DMS53 (cell line): ENCODE results near the gene C22orf39.
"Not testable (repeated sequence)": the region's sequence is repeated elsewhere in the genome, so short reads cannot be mapped to it uniquely, and the experiment has no call there.

ENCODE experiments used
- DNase-seq: peaks from one replicate; lab custom pipeline; 2025; lab: John Stamatoyannopoulos, UW

C22orf39 gene

DNA sequence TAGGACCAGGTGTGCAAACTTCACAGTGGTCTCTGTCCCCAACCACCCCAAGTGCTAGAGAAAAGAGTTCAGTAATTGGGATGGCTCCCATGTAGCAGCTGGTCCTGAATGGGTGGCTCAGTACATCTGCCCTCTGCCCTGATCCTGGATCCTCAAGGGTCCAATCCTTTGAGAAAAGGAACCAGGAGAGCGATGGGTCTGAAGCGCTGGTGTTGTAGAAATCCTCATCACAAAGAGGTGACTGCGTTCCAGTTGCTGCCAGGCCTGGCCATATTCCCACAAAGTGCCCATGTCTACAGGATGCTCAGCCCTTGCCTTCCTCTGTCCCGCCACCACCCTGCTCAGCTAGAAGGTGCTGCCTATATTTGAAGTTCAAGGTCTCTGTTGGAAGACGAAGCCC, 6.2 kb upstream of the C22orf39 start:
- DNase-seq: no peak

DNA sequence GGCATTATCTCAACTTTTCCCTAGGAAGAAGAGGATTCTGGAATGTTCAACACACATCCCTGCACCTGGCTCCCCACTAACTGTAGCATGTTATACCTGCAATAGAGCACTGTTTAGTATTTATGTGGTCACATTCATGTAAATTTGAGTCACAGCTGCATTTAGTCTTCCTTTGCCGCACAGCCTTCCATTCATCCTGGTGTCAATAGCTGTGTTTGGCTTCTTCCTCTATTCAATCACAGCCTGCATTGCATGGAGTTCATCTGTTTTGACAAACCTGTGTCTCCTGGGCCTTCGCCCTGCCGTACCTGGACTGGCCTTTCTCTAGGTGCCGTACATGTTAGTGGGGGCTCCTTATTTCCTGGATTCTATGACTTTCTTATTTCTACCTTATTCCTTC, 4.1 kb upstream of the C22orf39 start:
- no peak for DNase-seq

DNA sequence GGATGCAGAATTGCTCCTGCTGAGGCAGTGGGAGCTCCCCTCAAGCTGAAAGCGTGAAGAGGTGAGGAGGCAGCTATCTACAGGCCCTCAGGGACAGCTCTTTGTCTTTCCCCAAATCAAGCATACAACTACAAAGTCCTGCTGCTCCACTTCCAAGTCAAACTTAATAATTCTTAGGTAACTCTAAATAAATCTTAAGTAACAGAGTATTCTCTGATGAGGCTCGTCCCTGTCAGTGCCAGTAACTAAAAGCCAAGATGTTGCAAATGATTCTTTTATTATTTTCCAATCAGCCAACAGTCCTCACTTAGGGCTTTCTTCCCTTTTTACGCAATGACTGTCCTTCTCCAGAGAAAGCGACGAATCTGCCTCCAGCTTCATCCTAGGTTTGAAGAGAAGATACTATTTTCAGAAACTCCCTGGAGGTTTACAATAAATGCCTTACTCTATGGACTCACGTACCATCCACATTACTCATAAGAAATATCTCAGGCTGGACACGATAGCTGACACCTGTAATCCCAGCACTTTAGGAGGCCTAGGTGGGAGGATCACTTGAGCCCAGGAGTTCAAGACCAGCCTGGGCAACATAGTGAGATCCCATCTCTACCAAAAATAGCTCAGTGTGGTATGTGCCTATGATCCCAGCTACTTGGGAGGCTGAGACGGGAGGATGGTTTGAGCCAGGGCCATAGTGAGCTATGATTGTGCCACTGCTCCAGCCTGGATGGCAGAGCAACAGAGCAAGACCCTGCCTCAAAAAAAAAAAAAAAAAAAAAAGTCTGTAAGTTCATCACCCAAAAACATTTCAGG, 3.1 kb upstream of the C22orf39 start:
- DNase-seq: no peak

DNA sequence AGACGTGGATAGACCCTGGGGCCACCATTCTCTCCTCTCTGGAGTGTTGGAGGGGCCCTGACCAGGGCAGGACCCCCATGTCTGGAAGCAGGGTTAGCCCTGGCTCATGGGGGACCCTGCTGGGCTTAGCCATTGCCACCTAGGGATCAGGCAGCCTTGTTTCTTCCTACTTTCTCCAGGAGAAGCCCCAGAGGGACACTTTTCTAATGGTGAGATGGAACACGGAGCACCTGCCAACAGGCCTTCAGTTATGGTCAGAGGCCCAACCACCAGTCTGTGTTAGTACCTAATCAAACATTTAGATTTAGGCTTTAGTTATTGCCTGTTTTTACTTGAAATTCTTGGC, 1.9 kb upstream of the C22orf39 start:
- no peak for DNase-seq

DNA sequence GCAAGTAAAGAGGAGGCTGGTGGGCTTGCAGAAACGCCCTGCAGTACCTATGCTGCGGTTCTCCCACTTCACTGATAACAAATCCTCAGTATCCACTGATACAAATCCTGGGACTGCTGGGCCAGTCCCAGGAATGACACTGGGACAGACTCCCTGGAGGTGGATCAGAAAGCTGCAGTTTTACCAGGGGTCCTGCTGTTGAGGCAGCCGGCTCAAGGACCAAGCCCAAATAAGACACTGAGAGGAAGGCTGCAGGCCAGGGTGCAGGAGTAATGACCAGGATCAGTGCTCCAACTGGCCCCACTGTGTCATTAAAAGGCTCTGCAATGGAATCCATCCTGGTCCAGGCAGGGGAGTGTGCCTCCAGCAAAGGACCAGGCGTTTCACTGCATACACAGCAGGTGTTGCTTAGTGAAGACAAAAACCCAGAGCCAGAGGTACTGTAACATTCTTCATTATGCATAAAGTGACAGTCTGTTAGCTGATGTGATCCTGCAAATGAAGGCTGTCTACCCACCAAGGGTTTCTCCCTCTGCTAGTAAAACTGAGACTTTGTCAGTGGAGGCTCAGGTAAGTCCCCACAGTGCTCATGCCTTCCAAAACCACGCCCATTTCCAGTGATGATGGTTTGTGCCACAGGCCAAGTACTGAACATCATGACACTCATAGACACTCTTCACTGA, 1.4 kb upstream of the C22orf39 start:
- peak; percentile 10 for DNase-seq

DNA sequence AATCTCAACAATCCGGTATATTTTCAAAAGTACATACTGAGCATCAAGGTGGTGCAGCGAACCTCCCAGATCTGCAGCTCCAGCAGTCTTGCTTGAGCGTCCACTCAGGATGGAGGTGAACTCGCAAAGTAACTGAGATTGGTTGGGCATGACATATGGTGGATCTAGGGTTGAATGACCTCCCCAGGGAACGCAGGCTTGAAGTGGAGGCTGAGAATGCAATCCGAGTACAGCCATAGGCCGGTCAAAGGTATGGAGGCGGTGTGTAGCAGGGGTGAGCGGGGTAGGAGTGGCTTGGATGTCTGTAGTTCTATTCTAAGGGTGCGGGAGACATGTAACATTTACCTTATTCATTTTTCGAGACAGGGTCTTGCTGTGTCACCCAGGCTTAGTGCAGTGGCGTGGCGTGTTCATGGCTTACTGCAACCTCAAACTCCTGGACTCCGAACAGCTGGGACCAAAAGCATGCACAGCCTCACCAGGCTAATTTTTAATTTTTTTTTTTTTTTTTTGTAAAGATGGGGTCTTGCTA, 631 bp upstream of the C22orf39 start:
- DNase-seq: peak; percentile 79

DNA sequence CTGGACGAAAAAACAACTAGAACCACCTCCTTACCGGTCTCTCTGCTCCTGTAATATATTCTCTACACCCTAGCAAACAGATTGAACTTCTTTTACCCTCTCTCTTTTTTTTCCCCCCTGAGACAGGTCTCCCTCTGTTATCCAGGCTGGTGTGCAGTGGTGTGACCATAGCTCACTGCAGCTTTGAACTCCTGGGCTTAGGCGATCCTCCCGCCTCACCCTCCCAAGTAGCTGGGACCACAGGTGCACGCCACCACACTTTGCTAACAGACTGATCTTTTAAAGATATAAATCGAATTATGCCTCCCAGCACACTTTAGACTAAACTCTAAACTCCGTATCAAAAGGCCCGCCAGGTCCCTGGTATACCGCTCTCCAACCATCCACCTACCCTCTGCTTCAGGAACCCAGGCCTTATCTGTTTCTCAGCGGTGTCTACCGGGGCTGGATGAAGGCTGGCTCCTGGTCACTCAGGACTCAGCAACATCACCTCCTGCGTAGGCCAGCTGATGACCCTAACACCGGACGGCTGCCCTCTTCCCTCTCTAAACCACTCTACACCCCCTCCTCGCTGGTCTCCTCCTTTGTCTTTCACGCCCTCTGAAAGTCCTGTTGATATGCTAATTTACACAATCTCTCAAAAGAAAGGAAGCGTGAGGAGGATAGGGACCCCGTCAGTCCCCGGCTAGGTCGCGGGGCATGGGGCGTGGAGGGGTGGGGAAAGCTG, 745 bp downstream of the C22orf39 start:
- no peak for DNase-seq

DNA sequence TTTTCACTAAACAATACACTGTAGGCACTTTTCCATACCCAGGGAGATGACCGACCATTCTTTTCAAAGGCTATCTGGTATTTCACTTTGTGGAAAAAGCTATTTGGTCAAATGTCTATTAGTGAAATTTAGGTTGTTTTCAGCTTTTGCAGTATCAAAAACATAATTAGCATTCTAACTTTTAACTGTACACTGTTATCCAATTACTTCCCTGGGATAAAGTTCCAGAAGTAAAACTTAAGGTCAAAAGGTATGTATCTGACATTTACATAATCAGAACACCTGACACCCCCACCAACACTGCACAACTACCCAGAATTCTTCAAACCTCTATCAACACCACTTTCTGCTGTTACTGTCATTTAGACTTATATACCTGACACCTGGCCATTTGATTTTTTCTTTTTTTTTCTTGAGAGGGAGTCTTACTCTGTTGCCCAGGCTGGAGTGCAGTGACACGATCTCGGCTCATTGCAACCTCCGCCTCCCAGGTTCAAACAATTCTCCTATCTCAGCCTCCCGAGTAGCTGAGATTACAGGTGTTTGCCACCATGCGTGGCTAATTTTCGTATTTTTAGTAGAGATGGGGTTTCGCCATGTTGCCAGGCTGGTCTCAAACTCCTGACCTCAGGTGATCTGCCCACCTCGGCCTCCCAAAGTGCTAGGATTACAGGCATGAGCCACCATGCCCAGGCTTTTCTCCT, 2.1 kb downstream of the C22orf39 start:
- not testable (repeated sequence) for DNase-seq

DNA sequence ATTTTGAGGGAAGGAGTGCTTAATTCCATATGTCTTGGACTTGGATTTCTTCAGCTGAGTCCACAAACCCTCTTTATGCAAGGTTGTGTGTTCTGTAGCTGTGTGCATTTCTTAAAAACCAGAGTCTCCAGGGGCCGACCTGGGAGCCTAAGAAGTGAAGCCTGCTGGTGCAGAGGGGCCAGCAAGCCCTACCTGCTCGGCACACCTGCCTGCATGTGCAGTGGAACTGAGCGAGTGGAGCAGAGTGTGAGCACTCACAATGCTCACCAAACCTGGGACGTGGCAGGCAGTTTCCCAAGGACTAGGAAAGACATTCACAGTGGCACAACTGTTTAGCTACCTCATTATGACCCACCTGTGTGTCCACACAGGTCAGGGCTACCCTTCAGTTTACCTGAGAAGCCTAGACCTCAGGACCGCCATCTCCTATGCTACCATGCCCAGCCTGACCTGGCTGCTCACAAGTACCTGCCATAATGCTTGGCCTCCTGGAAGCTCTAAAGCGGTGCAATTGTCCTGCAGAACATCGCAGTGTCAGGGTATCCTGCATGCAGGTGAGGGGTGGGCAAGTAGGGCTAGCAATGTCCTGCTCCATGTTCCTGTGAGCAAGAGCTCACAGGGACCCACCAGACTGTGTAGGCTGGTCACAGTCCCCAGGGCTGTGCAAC, 3.8 kb downstream of the C22orf39 start:
- DNase-seq: no peak

DNA sequence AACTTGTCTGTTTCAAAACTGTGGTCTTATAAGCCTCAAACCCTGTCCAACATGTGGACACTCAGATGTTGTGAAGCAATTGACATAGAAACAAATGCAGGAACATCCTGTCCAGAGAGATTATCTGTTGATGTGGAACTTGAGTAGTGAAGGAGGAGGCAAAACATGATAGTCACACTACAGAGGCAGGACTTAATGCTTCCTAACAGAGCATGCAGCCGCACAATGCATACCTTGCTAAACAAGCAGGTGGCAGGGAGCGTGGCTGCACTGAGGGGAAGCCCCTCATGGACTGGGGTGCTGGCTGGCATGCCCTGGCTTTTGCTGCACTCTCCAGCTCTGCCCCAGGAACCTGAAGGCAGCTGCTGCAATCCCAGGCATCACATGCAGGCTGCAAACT, 5.3 kb downstream of the C22orf39 start:
- no peak for DNase-seq

DNA sequence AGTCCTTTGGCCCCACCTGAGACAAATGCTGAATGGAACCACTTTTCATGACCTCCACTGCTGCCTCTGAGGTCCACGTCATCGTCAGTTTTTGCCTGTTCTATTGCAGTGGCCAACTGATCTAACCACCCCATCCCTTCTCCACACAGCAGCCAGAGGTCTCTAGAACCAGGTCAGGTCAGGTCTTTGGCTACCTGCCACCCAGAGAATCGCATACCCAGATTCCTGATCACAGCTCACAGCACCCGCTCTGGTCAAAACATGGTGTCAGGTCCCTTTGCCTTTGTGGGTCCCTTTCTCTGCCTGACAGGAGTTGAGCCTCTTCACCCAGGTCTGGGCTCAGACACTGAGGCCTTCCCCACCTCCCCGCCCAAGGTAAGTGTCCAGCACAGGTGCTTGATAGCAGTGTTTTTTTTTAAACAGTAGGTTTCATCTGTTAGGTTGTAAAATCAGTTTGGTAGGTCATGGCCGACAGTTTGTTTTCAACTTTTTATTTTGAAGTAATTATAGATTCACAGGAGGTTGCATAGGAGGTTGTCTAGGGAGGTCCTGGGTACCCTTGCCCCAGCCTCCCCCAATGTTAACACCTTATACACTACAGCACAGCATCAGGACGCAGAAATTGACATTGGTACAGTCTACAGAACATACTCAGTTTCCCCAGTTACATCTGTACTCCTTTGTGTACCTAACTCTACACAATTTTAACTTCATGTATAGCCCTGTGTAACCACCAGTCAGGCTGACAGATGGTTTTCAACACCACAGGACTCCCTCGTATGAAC, 6.9 kb downstream of the C22orf39 start:
- DNase-seq: no peak

DNA sequence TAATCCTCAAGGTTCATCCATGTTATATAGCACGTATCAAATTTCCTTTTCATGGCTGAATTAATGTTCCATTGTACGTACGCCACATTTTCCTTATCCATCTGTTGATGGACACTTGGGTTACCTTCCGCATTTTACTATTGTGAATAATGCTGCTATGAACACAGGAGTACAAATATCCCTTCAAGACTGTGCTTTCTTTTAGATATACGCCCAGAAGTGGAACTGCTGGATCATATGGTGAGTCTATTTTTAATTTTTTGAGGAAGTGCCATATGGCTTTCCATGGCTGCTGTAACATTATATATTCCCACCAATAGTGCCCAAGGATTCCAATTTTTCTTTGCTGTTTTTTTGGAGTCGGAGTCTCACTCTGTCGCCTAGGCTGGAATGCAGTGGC, 9.2 kb downstream of the C22orf39 start:
- DNase-seq: peak; percentile 3

DNA sequence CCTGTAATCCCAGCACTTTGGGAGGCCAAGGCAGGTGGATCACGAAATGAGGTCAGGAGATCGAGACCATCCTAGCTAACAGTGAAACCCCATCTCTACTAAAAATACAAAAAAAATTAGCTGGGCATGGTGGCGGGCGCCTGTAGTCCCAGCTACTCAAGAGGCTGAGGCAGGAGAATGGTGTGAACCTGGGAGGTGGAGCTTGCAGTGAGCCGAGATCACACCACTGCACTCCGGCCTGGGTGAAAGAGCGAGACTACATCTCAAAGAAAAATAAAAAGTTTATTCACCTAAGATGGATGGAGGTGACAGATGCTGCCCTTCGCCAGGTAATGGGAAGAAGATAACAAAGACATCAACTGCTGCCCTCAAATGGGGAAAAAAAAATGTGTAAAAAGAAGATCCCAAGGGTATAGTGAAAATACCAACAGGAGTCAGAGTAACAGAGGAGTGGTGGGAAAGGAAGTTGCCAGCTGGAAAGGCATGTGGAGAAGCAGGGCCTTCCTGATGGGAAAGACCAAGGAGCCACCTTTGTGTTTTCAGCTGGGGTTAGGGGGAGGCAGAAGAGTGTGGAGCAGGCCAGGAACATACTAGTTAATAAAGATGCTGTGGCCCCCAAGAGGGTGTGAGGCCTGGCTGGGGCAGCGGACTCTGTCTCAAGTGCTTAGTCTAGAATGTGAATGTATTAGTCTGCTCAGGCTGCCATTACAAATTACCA, 10.9 kb downstream of the C22orf39 start:
- not testable (repeated sequence) for DNase-seq

DNA sequence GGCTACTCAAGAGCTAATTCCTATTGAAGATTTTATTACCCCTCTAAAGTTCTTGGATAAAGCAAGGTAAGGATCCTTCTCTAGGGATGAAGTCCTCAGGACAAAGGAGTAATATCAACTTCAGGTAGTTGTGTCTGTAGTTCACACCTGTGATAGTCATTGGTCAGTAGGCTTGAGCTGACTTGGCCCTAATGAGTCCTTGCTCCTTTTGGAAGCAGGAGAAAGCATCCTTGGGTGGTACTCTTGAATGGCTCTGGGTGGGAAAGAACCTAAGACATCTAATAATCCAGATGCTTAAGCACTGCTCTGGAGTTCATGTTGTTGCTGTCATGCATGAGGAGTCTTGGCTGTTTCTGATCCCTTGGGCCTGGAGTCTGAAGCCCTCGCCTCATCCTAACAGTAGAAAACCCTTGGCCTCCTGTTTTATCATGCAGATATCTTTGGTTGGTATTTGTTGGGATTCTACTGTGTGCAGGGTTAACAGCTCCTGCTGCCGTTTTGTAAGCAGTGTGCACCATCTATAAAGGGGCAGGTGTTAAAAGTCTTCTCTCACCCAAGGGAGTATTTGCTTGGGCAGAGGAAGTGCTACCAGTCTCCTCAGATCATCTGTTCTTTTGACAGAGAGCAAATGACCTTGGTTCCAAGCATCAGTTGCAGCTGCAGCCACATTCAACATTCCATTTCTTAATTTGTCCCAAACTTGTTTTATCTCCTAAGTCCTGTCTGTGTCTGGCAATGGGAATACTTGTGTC, 12.5 kb downstream of the C22orf39 start:
- DNase-seq: no peak

DNA sequence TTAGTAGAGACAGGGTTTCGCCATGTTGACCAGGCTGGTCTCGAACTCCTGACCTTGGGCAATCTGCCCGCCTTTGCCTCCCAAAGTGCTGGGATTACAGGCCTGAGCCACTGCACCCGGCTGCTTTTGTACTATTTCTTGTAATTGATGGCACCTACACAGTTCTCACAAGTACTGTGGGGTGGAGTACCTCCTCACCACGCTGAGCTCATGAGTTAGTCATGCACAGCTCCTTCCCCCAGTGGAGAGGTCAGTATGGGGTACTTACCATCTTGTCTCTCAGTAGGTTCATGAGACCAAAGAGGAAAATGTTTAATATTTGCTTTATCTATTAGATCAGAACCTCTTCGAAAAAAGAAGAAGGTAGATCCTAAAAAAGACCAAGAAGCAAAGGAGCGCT, 13.1 kb downstream of the C22orf39 start:
- no peak for DNase-seq

DNA sequence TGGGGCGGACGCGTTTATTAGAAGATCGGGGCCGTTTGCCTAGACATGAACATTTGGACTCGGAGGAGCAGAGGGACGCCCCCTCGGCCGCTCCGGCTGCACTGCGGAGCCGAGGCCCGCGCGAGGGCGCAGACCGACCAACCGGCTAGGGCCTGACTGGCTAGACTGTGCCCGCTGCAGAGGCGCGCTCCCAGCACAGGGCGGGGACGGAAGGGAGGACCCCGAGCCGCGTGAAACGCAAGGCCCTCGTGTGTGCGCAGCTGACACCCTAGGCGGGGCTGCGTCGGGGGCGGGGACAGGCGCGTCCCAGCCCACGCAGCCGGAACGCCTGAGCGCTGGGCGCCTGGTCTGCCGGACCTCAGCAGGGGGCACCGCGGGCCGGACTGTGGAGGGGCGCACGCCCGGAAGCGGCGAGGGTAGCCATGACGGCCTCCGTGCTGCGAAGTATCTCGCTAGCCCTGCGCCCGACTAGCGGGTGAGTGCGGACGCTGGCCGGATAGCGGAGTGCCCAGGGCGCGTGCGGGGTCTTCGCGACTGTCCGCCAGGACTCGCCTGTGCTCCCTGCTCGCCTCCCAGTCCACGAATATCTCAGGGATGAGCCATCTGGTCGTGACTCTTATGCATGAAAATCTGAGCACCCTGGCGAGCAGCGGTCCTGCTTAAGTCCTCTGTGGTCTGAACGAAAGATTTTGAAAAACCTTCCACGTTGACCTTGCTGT, 15.2 kb downstream of the C22orf39 start, which contains the start of gene MRPL40:
MRPL40 (plus strand) TSS at position 413 of the 719 bp plus-strand sequence; CDS start at position 423, 10 bp downstream.
- DNase-seq: peak; percentile 90

DNA sequence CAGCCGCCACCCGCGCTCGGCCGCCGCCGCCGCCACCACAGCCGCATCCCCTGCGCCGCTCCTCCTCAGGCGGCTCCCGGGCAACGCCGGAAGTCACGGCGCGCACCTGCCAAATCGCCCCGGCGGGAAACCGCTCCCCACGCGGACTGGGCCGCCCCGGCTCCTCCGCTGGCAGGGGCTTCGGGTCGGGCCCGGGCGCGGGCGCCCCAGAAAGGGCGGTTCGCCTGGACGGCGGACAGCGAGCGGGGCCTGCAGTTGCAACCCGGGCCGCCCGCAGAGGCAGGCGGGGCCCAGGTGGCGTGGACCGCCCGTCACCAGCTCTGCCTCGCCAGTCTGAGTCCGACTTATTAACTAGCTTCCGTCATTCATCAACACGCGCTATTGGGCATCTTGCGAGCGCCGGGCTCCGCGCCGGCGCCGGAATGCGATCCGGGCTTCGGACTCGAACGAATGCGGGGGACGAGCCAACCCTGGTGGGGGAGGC, 15.8 kb downstream of the C22orf39 start, which contains the start of gene HIRA:
HIRA (minus strand) TSS at position 85 of the 484 bp plus-strand sequence. CDS start 257 bp downstream, outside the sequence.
- peak; percentile 78 for DNase-seq

DNA sequence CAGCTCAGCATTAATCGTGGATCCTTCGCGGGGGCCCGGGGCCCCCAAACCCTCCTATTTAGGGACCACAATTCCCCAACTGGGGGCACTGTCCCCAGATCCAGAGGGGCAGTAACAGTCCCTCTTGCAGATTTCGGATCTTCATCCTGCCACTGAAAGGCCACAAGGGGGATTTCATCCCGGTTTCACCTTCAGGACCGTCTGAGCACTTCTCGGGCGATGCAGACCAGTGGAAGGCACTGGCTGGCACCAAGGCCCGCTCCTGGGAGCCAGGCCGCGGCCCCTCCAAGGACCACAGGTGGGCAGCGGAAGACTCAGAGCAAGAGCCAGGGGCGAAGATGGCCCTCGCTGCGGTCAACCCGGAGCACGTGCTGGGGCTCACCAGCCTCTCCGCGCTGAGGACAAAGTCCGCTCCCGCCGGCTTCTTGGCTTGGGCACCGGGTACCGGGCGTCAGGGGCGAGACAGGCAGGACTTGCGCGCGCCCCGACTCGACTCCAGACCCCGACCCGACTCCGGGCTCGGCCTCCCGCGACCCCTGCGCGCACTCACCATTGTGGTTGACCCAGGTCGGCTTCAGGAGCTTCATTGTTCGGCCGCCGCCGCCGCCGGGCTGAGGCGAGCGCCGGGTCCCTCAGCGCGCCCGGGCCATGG, 16.5 kb downstream of the C22orf39 start:
- DNase-seq: peak; percentile 49
